GM06990 (cell line): ENCODE results near the gene ALK.

Source experiments
- DNase-seq: peaks from one replicate; pipeline ENCODE4 v3.0.0-alpha.2; 2011; ENCODE audit not compliant: insufficient read length; ENCODE audit errors: extremely low read depth
- H3K27me3 ChIP-seq: replicated peaks from 2 replicates; pipeline ENCODE4 v1.6.0; 2011; ENCODE audit warnings: low read length; ENCODE audit not compliant: control insufficient read depth, insufficient read depth
- H3K36me3 ChIP-seq: 2 replicates; pipeline ENCODE4 v1.5.1; 2011; ENCODE audit warnings: low read length; ENCODE audit not compliant: control insufficient read depth, insufficient read depth
- H3K4me3 ChIP-seq: replicated peaks from 2 replicates; pipeline ENCODE4 v1.5.1; 2011; ENCODE audit warnings: low read depth, mild to moderate bottlenecking, control low read depth, low read length
- TF ChIP-seq, protein P1 (sequence below): IDR thresholded peaks from 2 replicates; pipeline ENCODE4 v1.5.1; 2011; ENCODE audit warnings: low read length, control low read depth, mild to moderate bottlenecking, inconsistent platforms; ENCODE audit not compliant: insufficient read depth, poor library complexity, severe bottlenecking

Gene ALK

DNA sequence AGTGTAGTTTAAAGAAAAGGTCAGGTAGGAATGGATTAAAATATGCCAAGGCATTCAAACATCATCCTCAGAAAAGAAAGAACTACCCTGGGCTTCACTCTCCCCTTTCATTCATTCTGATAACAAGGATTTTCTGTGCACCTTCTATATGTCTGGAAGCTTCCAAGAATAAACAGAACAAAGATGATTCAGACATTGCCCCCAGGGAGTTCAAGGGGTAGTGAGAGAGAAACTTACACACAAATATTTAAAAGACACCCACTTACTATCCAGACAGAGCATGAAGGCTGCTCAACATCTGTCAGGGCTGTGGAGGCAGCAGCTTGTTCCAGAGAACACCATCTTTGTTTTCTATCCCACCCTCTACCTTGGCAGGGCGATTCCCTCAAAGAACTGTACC is 140.5 kb downstream of the ALK start:
- Histone ChIP-seq H3K4me3 (no peak overlapping the region), H3K27me3 (no peaks in the 10 kb centered on the region; the same call in 1 of the 2 replicates), H3K36me3 (no peaks in the 10 kb centered on the region)
- no peak for DNase-seq
- TF ChIP-seq, protein P1, sequence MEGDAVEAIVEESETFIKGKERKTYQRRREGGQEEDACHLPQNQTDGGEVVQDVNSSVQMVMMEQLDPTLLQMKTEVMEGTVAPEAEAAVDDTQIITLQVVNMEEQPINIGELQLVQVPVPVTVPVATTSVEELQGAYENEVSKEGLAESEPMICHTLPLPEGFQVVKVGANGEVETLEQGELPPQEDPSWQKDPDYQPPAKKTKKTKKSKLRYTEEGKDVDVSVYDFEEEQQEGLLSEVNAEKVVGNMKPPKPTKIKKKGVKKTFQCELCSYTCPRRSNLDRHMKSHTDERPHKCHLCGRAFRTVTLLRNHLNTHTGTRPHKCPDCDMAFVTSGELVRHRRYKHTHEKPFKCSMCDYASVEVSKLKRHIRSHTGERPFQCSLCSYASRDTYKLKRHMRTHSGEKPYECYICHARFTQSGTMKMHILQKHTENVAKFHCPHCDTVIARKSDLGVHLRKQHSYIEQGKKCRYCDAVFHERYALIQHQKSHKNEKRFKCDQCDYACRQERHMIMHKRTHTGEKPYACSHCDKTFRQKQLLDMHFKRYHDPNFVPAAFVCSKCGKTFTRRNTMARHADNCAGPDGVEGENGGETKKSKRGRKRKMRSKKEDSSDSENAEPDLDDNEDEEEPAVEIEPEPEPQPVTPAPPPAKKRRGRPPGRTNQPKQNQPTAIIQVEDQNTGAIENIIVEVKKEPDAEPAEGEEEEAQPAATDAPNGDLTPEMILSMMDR: no peak

DNA sequence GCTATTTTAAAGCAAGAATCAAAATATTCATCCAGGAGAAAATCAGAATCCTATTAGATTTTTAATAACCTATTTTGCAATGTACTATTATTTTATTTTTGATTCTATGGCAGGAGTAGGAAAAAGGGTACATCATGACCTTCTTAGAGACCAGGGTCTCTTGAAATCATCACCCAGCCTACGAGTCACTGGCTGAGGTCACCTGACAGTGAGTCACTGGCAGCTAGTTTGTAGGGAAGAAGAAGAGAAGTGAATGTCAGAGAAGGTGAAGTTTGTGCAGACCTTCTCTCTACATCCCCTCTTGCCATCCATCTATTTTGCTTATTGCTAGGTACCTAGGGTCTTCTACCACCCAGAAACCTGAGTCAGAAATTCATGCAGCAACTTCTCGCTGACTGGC is 144.2 kb downstream of the ALK start:
- Histone ChIP-seq H3K4me3 (no peak overlapping the region), H3K27me3 (no peaks in the 10 kb centered on the region), H3K36me3 (no peaks in the 10 kb centered on the region)
- no peak for DNase-seq
- TF ChIP-seq, protein P1: no peak

DNA sequence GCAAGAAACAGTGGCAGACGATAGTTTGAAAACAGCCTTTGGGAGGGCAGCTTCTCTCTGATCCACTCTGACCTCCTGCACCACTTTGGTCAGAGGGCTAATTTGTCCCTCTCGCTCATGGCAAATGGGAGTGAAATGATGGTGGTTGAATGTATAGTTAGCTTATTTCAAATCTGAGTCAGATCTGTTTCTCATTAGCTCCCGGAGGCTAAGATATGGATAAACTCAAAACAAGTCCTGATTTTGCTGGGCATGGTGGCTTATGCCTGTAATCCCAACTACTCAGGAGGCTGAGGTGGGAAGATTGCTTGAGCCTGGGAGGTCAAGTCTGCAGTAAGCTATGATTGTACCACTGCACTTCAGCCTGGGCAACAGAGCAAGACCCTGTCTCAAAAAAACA is 145.0 kb downstream of the ALK start:
- Histone ChIP-seq H3K27me3 (no peaks in the 10 kb centered on the region), H3K4me3 (no peak overlapping the region), H3K36me3 (no peaks in the 10 kb centered on the region)
- DNase-seq: no peak
- TF ChIP-seq, protein P1: no peak

DNA sequence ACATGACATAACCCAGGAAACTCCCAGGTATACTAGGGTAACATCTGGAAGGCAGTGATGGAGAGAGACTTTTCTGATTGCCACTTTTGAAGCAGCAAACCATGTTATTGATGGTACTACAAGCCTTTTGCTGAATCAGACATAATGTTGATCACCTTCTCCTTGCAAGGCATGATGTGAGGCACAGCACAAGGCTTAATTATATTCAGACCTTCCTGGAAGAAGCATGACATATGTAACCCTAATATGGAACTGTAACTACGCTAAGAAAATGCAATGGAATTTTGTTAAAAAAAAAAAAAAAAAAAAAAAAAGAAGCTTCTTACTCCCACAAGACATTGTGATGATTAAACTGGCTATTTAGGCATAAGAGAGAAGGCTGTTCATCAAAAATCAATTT is 145.4 kb downstream of the ALK start:
- H3K36me3 ChIP-seq: no peaks in the 10 kb centered on the region
- TF ChIP-seq, protein P1: no peak
- no peak for DNase-seq
- H3K4me3 ChIP-seq: no peak overlapping the region
- no peaks in the 10 kb centered on the region for H3K27me3 ChIP-seq

DNA sequence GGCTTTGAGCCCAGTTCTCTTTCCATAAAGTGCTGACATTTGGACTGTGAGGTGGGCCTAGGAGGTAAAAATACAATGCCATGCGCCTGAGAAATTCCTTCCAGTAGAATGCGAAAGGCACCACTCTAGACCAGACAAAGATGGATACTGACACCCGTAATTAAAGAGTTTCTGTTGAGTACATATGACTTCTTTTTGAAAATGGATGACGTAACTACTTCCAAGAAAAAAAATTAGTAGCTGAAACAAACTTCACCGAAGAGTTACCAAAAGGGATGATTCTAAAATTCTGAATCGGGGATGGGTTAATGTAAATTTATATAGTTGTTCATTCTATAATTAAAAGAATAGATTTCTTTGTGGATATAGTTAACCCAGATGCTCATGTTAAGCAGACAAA is 146.8 kb downstream of the ALK start:
- Histone ChIP-seq H3K27me3 (no peaks in the 10 kb centered on the region), H3K36me3 (no peaks in the 10 kb centered on the region), H3K4me3 (no peak overlapping the region)
- TF ChIP-seq, protein P1: no peak
- no peak for DNase-seq

DNA sequence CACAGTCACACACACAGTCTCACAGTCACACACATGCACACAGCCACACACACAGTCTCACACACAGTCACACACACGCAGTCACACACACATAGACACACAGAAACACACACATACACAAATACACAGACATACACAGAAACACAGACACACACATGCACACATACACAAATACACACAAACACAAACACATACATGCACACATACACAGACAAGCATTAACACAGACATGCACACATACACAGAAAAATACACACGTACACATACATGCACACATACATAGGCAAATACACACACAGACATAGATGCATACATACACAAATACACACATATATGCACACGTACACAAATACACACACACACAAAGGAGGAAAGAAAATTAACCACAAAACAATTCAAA is 150.5 kb downstream of the ALK start:
- Histone ChIP-seq H3K36me3 (no peaks in the 10 kb centered on the region), H3K27me3 (no peaks in the 10 kb centered on the region), H3K4me3 (no peak overlapping the region)
- no peak for DNase-seq
- TF ChIP-seq, protein P1: no peak
